NCI-H1417 treated with DMSO at 0.1 percent for 48 hours (cell line): ENCODE measurements around the gene CBY2.
"Not testable (repeated sequence)": the region's sequence is repeated elsewhere in the genome, so short reads cannot be mapped to it uniquely, and the experiment has no call there.

Experiments used
- DNase-seq: peaks from one replicate; lab custom pipeline; 2025; lab: John Stamatoyannopoulos, UW

The CBY2 gene

GRCh38 chr13:45702088-45702487, at the start of gene CBY2:
Gene CBY2 (plus strand): TSS chr13:45702320. CDS start chr13:45702391, 71 bp downstream.
- no peak for DNase-seq

GRCh38 chr13:45654633-45655349, 47.3 kb upstream of the CBY2 start:
- DNase-seq = no peak

- no peak for DNase-seq
These were observed 43.4 kb upstream of the CBY2 start for GRCh38 chr13:45658586-45659235.

GRCh38 chr13:45659536-45659935, 42.6 kb upstream of the CBY2 start:
- no peak for DNase-seq

- not testable (repeated sequence) for DNase-seq
These were observed 41.7 kb upstream of the CBY2 start for GRCh38 chr13:45660458-45660857.

GRCh38 chr13:45662162-45662561, 40.0 kb upstream of the CBY2 start:
- no peak for DNase-seq

- DNase-seq = not testable (repeated sequence)
These were observed 39.2 kb upstream of the CBY2 start for GRCh38 chr13:45662903-45663302.

GRCh38 chr13:45669626-45670025, 32.5 kb upstream of the CBY2 start:
- not testable (repeated sequence) for DNase-seq

- DNase-seq = no peak
These were observed 31.8 kb upstream of the CBY2 start for GRCh38 chr13:45670189-45670885.

GRCh38 chr13:45674908-45675307, 27.2 kb upstream of the CBY2 start:
- no peak for DNase-seq

GRCh38 chr13:45678282-45678681, 23.8 kb upstream of the CBY2 start:
- DNase-seq = no peak

- no peak for DNase-seq
These were observed 21.0 kb upstream of the CBY2 start for GRCh38 chr13:45681113-45681512.

GRCh38 chr13:45682494-45683008, 19.6 kb upstream of the CBY2 start:
- no peak for DNase-seq

GRCh38 chr13:45683701-45684100, 18.4 kb upstream of the CBY2 start:
- no peak for DNase-seq

GRCh38 chr13:45688577-45688976, 13.5 kb upstream of the CBY2 start:
- DNase-seq = no peak

- no peak for DNase-seq
These were observed 11.5 kb upstream of the CBY2 start for GRCh38 chr13:45690636-45691035.

GRCh38 chr13:45691251-45691650, 10.9 kb upstream of the CBY2 start:
- no peak for DNase-seq

- DNase-seq = no peak
These were observed 10.5 kb upstream of the CBY2 start for GRCh38 chr13:45691667-45692066.

GRCh38 chr13:45695198-45695730, 6.9 kb upstream of the CBY2 start:
- no peak for DNase-seq

GRCh38 chr13:45696610-45697226, 5.4 kb upstream of the CBY2 start:
- DNase-seq = no peak

- no peak for DNase-seq
These were observed 884 bp upstream of the CBY2 start for GRCh38 chr13:45700971-45701900.
